Left lung (tissue), 10 donors: ENCODE measurements around the gene MFGE8. TPM values are rescaled to one million over a fixed set of nuclear protein-coding genes. Genes with fewer than 3 reads are reported as not detected.

Experiments used
- ATAC-seq: fragments of 200-7000 bp; cut with Tn5 transposase; one replicate; pipeline ENCODE4 v1.9.1; 2020; ENCODE audit warnings: moderate library complexity
- DNase-seq, 4 donors: peaks; one replicate each; pipeline ENCODE4 v3.0.0-alpha.2; 2013 to 2020
- H3K27ac ChIP-seq, 2 donors: fragments of 200-600 bp; sonication (generic) in 1 of 2; one replicate each; pipeline versions ENCODE4 v1.5.0 to v1.8.0; 2020 to 2021
- H3K27me3 ChIP-seq, 2 donors: fragments of 200-600 bp; sonication (generic) in 1 of 2; one replicate each; pipeline versions ENCODE4 v1.5.0 to v1.8.0; 2020 to 2021
- H3K36me3 ChIP-seq, 2 donors: fragments of 200-600 bp; sonication (generic) in 1 of 2; one replicate each; pipeline versions ENCODE4 v1.5.0 to v1.8.0; 2020 to 2021
- H3K4me1 ChIP-seq, 2 donors: fragments of 200-600 bp; one replicate each; pipeline ENCODE4 v1.8.0; 2021
- H3K4me3 ChIP-seq, 2 donors: fragments of 200-600 bp; sonication (generic) in 1 of 2; one replicate each; pipeline versions ENCODE4 v1.5.0 to v1.8.0; 2020 to 2021; ENCODE audit warnings: mild to moderate bottlenecking in 1 of 2
- H3K9me3 ChIP-seq, 2 donors: fragments of 200-600 bp; sonication (generic) in 1 of 2; one replicate each; pipeline versions ENCODE4 v1.5.0 to v1.8.0; 2020 to 2021
- CTCF ChIP-seq, 2 donors: fragments of 200-600 bp; sonication (generic) in 1 of 2; IDR thresholded peaks; one replicate each; pipeline versions ENCODE4 v1.5.0 to v1.8.0; 2021; ENCODE audit warnings: antibody characterized with exemption in 2 of 2
- intact Hi-C, 2 donors: fragments of 100-400 bp; cut with DNase I; formaldehyde crosslinking; loops; one replicate each; pipeline versions ENCODE4 v1.11.2 to v1.14.2; 2022
- polyA plus RNA-seq, 6 donors: library from polyadenylated mRNA; unstranded; fragments of 120-200 nt; gene quantifications; one replicate each; pipeline ENCODE4 v1.2.1, GENCODE V29; 2013; ENCODE audit not compliant: insufficient read length in 6 of 6
- total RNA-seq, 2 donors: library from RNA; stranded (reverse); fragmentation: NEBNext Ultra II Directional; extraction: Animal tissue kit (Norgen Biotek cat#: 25700); gene quantifications; one replicate each; pipeline ENCODE4 v1.2.1, GENCODE V29; 2021
- donor health status: DM: no; HTN: yes; CAD: no.
- donor health status: DM: no; HTN: no; CAD: no.

The MFGE8 gene
- total and polyA plus RNA-seq, 8 donors, result 103 to 150 (median 133) TPM

GRCh38 chr15:88909956-88910831, 3.0 kb downstream of the MFGE8 start:
- Histone ChIP-seq H3K4me3 (no peak overlapping the region), H3K27ac (no peak overlapping the region), H3K4me1 (peaks cover 0 to 30% of the 10 kb centered on the region in 2 donors), H3K27me3 (peaks cover 0 to 13% of the 10 kb centered on the region in 2 donors), H3K36me3 (peaks cover 0 to 16% of the 10 kb centered on the region in 2 donors), H3K9me3 (no peaks in the 10 kb centered on the region)
- intact Hi-C loops, result loop anchor here in 1 of 2 donors (10.0 kb wide), 2 partner anchors 105 to 265 kb away; no protein-coding TSS in a partner anchor
- TF ChIP-seq CTCF (IDR thresholded peaks at IDR 0.05), result no peak
- peak in 1 of 4 donors; percentile 3 for DNase-seq
- no peak for ATAC-seq

GRCh38 chr15:88908697-88909621, 4.2 kb downstream of the MFGE8 start:
- no peak overlapping the region for H3K27ac ChIP-seq
- H3K4me1 ChIP-seq, result peaks cover 0 to 39% of the 10 kb centered on the region in 2 donors
- H3K4me3 ChIP-seq, result no peak overlapping the region
- intact Hi-C loops, result loop anchor here in 1 of 2 donors (10.0 kb wide), 2 partner anchors 106 to 266 kb away; no protein-coding TSS in a partner anchor
- H3K27me3 ChIP-seq, result peaks cover 0 to 13% of the 10 kb centered on the region in 2 donors
- ATAC-seq (no peak), DNase-seq (peak in 1 of 4 donors; percentile 70)
- H3K36me3 ChIP-seq, result peaks cover 0 to 16% of the 10 kb centered on the region in 2 donors
- no peaks in the 10 kb centered on the region for H3K9me3 ChIP-seq
- TF ChIP-seq CTCF (IDR thresholded peaks at IDR 0.05), result no peak

GRCh38 chr15:88908123-88908522, 5.1 kb downstream of the MFGE8 start:
- intact Hi-C loops, result loop anchor here in 1 of 2 donors (10.0 kb wide), 2 partner anchors 107 to 267 kb away; no protein-coding TSS in a partner anchor
- Histone ChIP-seq H3K27me3 (peaks cover 0 to 9% of the 10 kb centered on the region in 2 donors), H3K4me1 (peaks cover 0 to 32% of the 10 kb centered on the region in 2 donors), H3K9me3 (no peaks in the 10 kb centered on the region), H3K4me3 (no peak overlapping the region), H3K36me3 (peaks cover 0 to 16% of the 10 kb centered on the region in 2 donors), H3K27ac (no peak overlapping the region)
- ATAC-seq (no peak), DNase-seq (no peak)
- TF ChIP-seq CTCF (IDR thresholded peaks at IDR 0.05), result no peak

GRCh38 chr15:88907111-88907510, 6.1 kb downstream of the MFGE8 start:
- Histone ChIP-seq H3K27me3 (no peaks in the 10 kb centered on the region), H3K9me3 (no peaks in the 10 kb centered on the region), H3K4me3 (no peak overlapping the region), H3K27ac (no peak overlapping the region), H3K4me1 (peaks cover 0 to 21% of the 10 kb centered on the region in 2 donors), H3K36me3 (peaks cover 0 to 22% of the 10 kb centered on the region in 2 donors)
- intact Hi-C loops, result loop anchor here in 1 of 2 donors (10.0 kb wide), 2 partner anchors 108 to 268 kb away; no protein-coding TSS in a partner anchor
- no peak for TF ChIP-seq CTCF (IDR thresholded peaks at IDR 0.05)
- DNase-seq, result peak in 1 of 4 donors; percentile 71
- no peak for ATAC-seq
